T-helper 9 cell (primary cell): ENCODE results near the gene ENPP6.
"Not testable (repeated sequence)": the region's sequence is repeated elsewhere in the genome, so short reads cannot be mapped to it uniquely, and the experiment has no call there.

Experiments
- DNase-seq: peaks from one replicate; pipeline ENCODE4 v3.0.0-alpha.2; 2020

Gene ENPP6

DNA sequence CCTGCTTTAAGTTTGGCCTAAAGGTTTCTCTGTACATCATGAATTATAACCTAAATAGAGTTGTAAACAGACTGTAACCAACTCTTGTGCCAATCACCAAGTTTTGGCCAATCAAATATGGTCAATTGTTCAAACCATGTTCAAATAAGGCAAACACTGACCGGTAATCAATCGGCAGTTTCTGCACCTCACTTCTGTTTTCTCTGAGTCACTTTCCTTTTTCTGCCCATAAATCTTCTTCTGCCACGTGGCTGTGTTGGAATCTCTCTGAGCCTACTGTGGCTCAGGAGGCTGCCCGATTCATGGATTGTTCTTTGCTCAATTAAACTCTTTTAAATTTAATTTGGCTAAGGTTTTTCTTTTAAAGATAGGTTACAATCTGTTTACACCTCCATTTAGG lies 16.5 kb upstream of the ENPP6 start:
- no peak for DNase-seq

GRCh38 chr4:184232975-184233374 lies 15.3 kb upstream of the ENPP6 start:
- no peak for DNase-seq

DNA sequence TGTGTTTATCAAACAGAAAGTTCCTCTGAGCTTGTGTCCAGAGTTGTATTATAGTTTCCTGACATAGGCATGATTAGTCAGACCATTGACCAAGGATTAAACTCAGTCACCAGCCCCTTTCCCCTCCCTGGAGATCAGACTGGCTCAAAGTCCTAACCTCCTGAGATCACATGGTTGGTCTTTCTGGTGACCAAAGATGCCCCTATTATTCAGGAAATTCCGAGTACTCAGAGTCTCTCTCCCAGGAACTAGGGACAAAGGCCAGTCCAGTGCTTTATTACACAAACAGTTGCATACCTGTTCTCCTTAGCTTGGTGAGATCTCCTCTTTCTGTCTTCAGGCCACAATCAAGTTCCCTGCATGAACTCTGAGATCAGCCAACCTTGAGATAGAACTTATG lies 14.5 kb upstream of the ENPP6 start:
- no peak for DNase-seq

GRCh38 chr4:184231573-184231972 lies 13.9 kb upstream of the ENPP6 start:
- no peak for DNase-seq

DNA sequence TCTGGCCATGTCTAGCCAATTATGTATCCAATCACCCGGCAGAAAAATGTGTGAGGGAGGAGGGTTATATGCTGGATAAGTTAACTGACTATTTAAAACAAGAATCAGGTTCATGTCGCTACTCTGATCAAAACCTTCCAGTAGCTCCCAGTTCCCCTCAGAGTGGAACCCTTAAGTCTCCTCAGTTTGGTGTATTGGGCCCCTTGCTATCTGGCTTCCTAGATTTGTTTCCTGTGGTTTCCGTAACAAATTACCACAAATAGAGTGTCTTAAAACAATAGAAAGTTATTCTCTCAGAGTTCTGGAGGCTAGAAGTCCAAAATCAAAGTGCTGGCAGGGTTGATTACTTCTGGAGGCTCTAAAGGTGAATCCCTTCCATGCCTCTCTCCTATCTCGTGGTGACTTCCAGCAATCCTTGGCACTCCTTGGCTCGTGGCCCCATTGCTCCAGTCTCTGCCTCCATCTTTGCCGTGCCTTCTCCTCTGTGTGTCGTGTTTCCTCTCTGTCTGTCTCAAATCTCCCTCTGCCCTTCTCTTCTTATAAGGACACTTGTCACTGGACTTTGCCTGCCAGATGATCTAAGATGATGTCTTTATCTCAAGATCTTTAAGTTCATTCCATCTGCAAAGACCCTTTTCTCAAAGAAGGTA lies 10.5 kb upstream of the ENPP6 start:
- DNase-seq: no peak

DNA sequence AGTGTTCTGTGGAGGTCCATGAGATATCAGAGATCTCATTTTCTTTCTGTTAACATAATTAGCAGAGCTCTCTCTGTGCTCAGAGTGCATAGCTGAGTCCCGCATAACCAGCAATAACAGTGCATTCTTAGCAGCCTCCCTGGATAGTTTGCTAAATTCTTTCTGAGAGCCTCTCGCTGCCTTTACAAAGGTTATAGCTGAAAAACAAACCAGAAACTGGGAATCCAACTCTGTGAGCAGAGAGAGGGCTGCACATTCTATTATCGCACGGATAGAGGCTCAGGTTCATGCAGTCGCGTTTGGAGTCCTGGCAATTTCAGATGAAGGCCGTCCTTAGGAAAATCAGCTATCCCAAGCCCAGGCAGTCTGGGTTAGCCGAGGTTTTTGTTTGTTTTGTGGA lies 1.2 kb downstream of the ENPP6 start:
- no peak for DNase-seq

- no peak for DNase-seq
Observed at GRCh38 chr4:184215709-184216328, 1.9 kb downstream of the ENPP6 start.

- no peak for DNase-seq
Observed at GRCh38 chr4:184214931-184215330, 2.7 kb downstream of the ENPP6 start.

GRCh38 chr4:184207734-184208607 lies 9.7 kb downstream of the ENPP6 start:
- DNase-seq: not testable (repeated sequence)

DNA sequence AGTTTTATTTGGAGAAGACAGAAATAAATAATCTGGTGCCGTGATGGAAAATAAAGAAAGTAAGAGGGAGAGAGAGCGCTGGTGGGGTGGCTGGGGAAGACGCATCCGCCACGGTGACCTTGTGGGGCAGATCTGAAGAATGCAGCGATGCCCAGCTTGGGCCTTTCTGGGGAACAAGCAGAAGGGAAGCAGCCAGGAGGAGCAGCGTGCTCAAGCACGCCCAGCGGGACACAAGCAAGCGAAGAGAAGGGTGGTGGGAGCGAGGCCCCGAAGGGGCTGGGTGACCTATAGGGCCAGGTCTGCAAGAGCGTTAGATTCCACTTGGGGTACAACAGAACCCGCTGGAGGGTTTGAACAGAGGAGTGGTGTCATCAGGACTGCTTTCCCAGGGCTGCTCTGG lies 12.4 kb downstream of the ENPP6 start:
- no peak for DNase-seq

- no peak for DNase-seq
Observed at GRCh38 chr4:184203300-184203699, 14.4 kb downstream of the ENPP6 start.

DNA sequence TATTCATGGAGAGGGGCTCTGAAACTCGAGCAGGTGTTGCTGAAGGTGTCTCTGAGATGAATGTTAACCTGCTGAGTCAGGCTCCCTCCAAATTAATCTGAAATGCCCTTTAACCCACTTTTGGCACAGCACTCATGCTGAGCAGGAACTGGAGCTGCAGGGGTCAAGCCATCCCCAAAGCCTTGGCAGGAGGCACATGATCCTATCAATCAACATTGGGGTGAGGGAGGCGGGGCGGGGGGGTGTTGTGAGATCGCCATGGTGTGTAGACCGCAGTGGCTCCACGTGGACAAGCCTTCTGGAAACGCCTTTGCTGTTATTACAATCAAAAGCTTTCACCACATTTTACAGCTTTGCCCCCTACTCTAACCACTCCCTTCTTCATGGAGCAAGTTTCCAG lies 16.5 kb downstream of the ENPP6 start:
- DNase-seq: no peak

DNA sequence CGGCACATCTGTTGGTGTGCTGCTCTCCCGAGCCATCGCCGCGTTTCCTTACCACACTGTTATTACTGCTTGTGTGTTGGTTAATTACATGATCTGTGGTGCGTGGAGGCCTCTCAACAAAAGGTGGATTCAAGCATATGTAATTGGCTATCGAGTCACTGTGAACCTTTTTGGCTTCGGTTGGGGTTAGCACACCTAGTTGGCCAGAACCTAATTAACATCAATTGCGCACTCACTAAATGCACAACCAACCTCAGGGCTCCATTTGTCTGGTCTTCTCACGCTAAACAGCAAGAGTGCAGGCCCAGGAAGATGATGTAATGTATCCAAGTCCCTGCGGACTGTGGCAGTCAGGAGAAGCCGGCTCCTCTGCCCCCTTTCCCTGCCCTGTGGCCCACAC lies 17.4 kb downstream of the ENPP6 start:
- DNase-seq: no peak

DNA sequence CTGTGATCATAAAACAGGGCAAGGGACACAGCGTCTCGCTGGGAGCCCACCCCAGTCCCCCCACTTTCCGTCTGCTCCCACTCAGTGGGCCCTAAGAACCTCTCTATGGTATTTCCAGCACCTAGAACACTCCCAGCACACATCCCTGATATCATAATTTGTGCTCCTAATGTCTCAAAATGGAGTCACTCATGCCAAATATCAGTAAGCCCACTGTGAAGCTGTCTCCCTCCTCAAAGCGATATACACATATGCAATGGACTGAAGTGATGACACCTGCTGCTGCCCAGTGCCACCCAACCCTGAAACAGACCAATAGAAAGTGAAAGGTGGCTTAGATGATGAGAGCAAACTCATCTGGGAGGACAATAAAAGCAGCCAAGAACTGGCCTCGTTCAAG lies 17.9 kb downstream of the ENPP6 start:
- DNase-seq: no peak

DNA sequence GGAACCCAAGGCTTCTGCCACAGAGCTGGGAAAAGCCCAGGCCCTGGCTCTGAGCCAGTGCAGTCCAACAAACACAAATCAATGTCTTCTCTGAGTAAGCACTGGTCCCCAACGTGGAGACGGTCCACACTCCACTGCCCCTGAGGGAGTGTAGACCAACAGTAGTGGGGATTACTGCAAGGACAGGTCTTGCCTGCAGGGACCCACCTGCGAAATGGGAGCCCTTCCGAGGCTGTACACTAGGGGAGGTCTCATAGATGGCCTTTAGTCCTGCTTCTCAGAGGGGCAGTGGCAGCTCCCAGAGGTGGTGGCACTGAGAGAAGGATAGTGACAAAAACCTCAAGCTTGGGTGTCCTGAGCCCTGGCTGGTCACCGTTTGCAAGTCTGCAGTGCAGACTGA lies 19.5 kb downstream of the ENPP6 start:
- no peak for DNase-seq

GRCh38 chr4:184197536-184198082 lies 20.1 kb downstream of the ENPP6 start:
- no peak for DNase-seq

- no peak for DNase-seq
Observed at GRCh38 chr4:184196730-184197385, 20.8 kb downstream of the ENPP6 start.

DNA sequence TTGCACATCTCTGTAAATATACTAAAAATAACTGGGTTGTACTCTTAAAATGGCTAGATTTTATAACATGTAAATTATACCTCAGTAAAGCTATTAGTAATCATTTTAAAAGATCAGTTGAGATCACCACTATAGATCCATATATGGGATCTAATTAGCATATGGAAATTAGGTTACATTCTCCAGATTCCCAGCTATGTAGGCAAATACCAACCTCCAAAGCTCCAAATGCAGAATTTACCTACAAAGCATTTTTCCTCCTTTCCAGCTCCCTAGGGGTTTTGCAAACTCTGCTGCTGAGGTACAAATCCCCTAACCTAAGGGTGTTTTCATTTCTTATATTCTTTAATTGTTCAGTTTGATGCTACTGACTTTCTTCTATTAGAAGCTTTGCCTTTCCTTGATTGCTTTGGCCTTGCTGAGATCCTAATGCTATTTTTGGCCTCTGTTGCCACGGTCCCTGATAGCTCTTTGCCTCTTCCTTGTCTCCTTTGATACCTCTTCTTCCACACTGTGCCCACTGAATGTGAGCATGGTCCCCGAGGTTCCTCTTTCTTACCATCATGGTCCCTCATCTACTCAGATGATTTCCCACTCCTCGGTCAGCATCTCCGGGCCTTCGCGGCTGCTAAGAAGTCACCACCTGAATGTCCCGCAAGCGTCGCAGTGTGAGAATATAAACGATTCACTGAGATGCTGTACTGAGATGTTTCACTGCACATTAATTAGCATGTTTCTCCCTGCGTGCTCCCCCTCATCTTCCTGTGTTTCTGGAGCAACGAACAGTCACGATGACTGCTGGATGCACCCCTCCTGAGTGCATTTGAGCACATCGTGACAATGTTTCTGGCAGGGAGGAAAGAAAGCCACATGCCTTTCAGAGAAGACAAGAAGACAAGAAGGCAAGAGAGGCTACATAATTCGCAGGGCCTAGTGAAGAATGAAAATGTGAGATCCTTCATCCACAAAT lies 23.8 kb downstream of the ENPP6 start:
- no peak for DNase-seq

DNA sequence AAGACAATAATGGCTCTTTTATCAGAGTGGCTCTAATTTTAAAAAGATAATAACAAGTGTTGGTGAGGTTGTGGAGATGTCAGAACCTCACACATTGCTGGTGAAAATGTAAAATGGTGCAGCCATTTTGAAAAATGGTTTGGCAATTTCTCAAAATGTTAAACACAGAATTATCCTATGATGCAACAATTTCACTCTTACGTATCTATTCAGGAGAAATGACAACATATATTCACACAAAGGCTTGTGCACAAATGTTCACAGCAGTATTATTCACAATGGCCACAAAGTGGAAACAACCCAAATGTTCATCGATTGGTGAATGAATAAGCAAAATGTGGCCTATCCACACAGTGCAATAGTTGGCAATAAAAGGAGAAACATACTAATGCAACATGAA lies 24.7 kb downstream of the ENPP6 start:
- no peak for DNase-seq

- no peak for DNase-seq
Observed at GRCh38 chr4:184191267-184191666, 26.4 kb downstream of the ENPP6 start.

GRCh38 chr4:184190711-184191110 lies 27.0 kb downstream of the ENPP6 start:
- DNase-seq: no peak

GRCh38 chr4:184189966-184190365 lies 27.7 kb downstream of the ENPP6 start:
- no peak for DNase-seq
